Measurements from ENCODE around the gene FTO.
"Not testable (repeated sequence)": the region's sequence is repeated elsewhere in the genome, so short reads cannot be mapped to it uniquely, and the experiment has no call there.

FTO gene

DNA sequence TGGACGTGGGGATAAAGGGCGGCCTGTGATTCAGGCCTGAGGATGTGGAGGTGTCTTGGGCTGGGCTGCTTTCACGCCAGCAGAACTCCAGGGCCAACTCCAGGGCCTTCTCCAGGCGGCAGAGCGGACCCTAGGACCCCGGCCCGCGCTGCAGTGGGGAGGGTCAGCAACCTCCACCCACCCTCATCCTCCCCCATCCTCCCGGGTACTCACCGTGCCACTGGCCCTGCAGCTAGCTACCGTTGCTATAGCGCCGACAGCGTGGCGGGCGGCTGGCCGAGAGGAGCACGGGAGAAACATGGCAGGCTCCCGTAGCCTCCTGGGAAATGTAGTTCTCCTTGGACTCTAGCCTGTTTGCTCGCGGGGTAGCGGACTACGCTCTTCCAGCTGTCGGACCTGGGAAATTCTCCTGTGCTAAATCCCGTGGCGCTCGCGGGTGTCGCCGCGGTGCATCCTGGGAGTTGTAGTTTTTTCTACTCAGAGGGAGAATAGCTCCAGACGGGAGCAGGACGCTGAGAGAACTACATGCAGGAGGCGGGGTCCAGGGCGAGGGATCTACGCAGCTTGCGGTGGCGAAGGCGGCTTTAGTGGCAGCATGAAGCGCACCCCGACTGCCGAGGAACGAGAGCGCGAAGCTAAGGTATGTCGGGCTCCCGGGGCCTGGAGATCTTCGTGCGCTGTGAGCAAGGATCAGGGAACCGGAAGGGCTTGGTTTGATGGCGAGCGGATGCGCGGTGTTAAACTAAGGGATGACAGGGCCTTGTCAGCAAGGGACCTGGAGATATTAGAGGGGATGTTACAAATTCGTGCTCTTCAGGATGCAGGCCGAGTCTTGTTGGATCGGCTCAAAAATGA lies at the start of gene FTO, which contains the start of gene RPGRIP1L:
TSS of gene FTO (plus strand) at position 567 of the 855 bp plus-strand sequence.
TSS of gene RPGRIP1L (minus strand) at position 270 of the 855 bp plus-strand sequence. CDS start 3,136 bp downstream, outside the sequence.
- in situ Hi-C loops (cut with HindIII; ENCODE audit: low sequenced_read_pairs) = no loop called here

DNA sequence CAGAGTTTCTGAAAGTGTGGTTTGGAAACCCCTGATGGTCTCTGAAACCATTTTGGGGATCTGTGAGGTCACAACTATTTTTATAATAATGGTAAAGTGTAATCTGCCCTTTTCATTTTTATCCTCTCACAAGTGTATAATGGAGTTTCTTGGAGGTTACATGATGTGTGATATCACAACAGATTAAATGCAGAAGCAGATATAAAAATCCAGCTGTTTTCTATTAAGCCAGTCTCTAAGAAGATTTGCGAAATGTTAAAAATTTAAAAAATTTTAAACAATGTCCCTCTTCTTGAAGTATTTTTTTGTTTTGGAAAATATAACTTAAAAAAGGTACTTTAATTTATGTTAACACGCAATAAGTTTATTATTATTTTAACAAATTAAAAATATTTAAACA lies 49.0 kb upstream of the FTO start:
- in situ Hi-C loops (cut with HindIII; ENCODE audit: low sequenced_read_pairs) = no loop called here

DNA sequence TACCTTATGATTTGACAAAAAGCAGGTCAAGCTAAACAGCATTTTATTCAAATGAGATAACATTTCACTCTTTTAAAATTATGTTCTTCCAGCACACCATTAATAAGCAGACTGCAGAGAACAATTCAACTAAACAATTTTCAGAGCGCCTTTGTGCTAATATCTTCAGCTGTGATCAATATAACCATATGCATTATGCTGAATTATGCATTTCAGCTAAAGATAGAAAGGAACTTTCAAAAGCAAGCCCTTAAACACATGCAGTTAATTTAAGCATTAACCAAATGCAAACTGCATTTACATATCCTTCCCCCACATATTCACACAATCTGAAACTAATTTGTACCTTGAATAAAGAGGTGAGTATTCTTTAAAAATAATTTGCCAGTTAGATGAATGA lies 41.9 kb upstream of the FTO start:
- in situ Hi-C loops (cut with HindIII; ENCODE audit: low sequenced_read_pairs) = no loop called here

DNA sequence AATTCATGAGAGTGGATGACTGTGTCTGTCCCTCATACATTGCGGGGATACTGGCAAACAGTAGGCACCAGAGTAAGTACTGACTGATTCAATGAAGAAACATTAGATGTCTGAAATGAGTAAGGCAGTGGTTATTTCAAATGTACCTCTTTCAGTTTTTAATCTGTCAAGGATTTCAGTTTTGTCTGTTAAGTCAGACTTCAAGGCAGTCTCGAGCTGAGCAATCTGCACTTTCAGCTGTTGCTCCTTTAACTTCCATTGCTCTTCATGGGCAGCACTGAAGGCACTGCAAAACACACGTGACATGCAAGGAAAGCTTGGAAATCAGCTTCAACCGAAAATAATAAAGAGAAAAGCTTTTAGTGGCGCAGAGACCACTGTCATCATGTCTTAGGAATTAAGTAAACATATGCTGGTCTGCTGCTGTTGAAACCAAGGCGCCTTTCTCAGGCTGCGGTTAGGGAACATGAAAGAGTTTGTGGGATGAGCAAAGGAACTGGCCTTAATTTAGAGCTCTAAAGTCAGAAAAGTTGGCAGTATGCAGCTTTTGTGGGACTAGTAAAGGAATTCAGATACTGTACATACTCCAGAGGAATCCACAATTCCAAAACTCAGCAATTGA lies 39.1 kb upstream of the FTO start:
- in situ Hi-C loops (cut with HindIII; ENCODE audit: low sequenced_read_pairs) = no loop called here

DNA sequence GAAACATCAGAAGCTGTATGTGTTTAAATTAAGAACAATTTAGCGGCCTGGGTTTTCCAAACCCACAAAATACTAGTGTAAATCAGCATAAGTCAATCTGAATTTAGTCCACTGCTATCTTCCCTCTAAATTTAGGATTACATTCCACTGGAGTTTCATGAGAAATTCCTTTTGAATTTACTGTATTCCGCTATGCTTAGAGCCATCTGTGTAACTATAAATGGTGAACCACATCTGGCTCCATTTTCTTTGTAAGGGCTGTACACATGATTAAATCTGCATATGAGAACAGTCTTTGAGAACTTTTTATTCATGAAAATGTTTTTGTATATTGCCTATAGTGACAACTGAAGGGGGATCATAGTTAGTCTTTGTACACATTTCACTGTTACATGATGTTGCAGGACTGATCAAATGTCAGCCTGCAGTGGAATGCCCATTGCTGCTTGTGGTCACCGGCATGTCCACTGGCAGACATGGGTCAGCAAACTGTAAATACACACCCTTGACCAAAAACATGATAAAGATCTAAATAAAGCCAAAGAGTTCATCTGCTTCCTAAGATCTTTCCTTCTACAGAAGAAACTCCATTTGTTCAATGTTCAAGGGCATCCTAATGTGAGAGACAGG lies 37.1 kb upstream of the FTO start:
- in situ Hi-C loops (cut with HindIII; ENCODE audit: low sequenced_read_pairs) = no loop called here

DNA sequence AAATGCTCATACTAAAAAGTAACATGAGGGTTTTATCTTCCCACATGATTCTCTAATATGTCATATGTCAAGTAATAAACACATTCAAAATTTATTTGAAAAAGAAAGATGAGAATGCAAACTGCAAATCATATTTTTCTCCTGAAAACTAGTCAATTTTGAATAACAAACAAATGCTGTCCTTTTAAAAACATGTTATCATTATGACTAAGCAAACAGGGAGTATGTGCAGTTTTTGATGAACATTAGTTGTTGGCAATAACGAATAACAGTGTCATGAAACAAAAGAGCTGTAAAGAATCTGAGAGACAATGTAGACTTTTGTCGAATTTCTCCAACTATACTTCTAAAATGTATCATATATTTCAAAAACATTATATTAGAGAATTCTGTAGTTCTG lies 35.1 kb upstream of the FTO start:
- in situ Hi-C loops (cut with HindIII; ENCODE audit: low sequenced_read_pairs) = no loop called here

DNA sequence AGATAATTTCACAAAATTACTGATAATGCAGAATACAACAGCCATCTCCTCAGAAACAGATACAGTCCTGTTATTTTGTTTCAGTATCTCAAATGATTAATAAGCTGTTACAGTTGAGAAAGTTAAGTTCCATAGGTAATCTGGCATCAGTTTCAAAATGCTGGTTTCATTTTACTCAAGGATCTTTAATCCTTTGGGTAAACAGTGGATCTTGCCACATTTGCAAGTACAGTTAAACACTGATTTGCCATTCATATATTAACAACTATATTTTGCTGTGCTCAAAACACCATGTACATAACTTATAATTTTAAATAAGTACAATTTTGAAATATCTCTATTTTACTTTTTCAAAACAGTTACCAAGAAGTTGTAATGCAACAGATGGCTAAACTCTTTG lies 31.5 kb upstream of the FTO start:
- in situ Hi-C loops (cut with HindIII; ENCODE audit: low sequenced_read_pairs) = no loop called here

DNA sequence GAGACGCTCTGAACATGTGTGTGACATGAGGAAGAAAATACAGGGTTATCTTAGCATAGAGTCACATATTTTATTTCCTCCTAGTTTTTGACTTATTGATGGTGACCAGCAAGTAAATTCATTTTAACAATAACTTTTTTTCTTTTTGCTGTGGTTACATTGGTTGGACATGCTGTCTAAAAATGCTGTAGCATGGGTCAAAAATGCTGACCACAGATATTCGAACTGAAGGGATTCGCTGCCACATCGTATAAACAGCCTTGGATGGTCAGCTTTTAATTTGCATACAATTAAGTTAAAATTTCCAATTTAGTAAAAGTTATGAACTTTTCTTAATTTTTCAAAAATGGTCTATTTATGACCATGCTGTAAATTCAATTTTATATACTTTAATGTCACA lies 30.8 kb upstream of the FTO start:
- in situ Hi-C loops (cut with HindIII; ENCODE audit: low sequenced_read_pairs) = no loop called here

DNA sequence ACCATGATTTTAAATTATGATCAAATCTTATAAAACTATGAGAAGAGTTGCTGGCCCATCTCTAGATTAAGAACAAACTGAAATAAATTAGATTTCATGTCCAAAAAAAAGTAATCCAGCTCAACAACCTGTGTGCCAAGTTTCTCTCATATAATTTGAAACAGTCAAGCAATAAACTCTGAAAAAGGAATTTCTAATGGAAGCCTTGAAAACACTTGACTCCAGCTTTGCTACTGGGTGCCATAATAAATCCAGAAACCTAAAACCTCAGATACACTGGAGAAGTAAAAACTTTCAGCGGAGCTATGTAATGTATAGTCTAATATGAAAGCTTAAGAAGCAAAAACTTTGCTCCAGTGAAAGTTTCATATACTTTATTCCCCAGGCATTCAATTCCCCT lies 25.8 kb upstream of the FTO start:
- in situ Hi-C loops (cut with HindIII; ENCODE audit: low sequenced_read_pairs) = loop anchor here (5.0 kb wide), 1 partner anchor 64 kb away; no protein-coding TSS in a partner anchor

DNA sequence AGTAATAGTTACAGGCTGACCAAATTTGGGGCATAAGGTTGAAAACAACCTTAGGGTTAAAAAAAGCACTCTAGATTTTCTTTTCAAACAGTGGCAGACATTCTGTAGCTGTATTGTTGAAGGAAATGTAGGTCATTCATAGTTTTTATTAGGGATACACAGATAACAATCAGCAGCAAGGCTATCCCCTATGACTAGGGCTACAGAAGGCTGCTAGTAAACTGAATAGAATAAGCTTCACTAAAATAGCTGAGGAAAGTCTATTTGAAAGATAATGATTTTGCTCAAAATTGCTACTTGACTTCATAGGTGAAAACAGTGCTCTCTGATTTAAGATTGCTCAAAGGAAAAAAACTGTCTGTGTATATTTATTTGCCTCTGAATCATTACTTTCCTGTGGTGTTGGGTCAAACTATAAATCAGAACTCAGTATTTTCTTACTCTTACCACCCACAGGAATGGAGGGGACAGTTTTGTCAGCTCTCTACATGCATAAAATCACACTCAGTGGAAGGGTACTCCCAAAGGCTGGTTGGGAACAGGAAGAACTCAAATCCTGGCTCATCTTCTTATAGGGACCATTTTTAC lies 25.1 kb upstream of the FTO start:
- in situ Hi-C loops (cut with HindIII; ENCODE audit: low sequenced_read_pairs) = loop anchor here (5.0 kb wide), 1 partner anchor 63 kb away; no protein-coding TSS in a partner anchor

DNA sequence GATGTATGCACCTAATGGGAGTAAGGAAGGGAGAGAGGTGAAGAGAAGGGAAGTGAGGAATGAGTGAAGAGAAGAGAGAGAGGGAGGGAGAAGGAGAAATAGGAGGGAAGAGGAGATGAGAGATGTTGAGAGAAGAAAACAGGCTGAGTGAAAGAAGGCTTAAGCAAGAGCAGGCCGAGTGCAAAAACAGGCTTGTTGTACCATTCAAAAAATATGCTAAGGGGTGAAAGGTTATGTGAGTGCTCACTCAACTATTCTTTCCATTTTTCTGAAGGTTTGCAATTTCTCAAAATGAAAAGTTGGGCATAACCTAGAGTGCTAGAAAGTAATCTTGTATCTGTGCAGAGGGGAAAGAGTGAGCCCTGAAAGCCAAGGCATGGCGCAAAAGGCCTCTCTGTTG lies 23.2 kb upstream of the FTO start:
- in situ Hi-C loops (cut with HindIII; ENCODE audit: low sequenced_read_pairs) = no loop called here

DNA sequence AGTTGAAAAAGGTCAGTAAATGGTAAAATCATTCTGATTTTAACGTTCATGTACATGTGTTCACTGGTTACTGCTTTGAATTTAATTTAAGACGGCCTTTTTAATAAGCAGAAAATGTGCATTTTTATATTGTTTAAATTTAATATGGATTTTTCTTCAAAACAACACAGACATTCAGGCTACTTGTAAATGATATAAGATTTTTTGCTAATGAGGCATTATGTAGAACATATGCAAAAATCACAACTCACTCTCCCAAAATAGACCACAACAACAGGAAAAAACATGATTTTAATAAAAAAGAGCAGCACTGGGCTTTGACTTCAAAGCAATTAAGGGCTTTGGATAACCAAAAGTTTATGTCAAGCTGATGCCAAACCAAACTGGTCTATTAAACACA lies 22.6 kb upstream of the FTO start:
- in situ Hi-C loops (cut with HindIII; ENCODE audit: low sequenced_read_pairs) = no loop called here

DNA sequence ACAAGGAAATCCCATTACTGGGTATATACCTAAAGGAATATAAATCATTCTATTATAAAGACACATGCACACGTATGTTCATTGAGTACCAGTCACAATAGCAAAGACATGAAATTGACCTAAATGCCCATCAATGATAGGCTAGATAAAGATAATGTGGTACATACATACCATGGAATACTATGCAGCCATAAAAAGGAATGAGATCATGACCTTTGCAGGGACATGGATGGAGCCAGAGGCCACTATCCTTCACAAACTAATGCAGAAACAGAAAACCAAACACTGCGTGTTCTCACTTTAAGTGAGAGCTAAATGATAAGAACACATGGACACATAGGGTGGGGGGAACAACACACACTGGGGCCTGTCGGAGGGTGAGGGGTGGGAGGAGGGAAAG lies 18.6 kb upstream of the FTO start:
- in situ Hi-C loops (cut with HindIII; ENCODE audit: low sequenced_read_pairs) = not testable (repeated sequence)

DNA sequence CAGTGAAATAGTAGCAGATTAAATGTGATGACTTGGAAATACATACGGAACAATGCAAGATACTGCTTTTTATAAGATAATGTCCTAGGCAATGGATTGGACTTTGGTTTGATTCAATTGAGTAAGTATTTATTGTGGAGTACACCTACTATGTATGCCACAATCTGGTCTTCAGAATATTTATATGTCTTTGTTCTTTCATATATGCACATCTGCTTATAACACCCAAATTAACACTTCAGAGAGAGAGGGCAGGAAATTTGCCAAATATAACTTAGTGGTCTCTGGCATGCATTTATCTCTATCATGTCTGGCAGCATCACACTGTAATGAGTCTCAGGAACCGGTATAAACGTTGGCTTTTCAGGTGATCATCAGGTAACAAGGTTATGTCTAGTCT lies 17.2 kb upstream of the FTO start:
- in situ Hi-C loops (cut with HindIII; ENCODE audit: low sequenced_read_pairs) = no loop called here

DNA sequence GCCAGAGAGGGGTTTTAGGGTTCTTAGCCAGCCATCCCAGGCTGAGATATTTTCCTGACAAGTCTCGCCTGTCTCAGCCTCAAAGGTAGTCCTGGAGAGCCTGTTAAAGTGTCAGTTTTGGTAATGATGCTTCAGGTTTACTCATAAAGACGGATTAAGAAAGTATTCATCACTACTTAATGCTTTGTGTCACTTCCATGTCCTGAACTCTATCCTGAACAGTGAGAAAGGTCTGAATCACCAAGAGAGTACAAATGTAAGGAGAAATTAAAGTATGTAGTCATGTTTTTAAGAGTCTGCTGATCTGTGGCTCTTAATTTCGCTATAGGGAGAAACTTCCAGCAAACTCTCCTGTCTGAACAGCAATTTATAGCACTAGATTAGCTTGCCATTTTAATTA lies 14.3 kb upstream of the FTO start:
- in situ Hi-C loops (cut with HindIII; ENCODE audit: low sequenced_read_pairs) = no loop called here

DNA sequence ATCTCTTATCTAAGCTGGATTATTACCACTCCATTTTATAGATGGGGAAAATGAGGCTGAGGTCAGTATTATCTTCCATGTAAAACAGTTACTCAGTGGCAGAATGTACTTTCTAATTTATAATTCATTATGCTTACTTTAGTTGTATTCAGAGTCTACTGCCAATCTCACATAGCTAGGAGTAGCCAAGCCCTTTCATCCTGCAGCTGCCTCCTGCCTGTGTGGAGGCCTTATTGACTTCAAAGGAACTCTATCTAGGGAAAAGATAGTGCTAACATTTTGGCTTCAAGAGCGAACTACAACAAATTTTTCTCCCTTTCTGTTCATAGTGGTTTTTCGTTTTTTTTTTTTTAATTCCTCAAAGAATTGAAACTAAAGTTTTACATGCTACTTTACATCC lies 13.2 kb upstream of the FTO start:
- in situ Hi-C loops (cut with HindIII; ENCODE audit: low sequenced_read_pairs) = no loop called here

DNA sequence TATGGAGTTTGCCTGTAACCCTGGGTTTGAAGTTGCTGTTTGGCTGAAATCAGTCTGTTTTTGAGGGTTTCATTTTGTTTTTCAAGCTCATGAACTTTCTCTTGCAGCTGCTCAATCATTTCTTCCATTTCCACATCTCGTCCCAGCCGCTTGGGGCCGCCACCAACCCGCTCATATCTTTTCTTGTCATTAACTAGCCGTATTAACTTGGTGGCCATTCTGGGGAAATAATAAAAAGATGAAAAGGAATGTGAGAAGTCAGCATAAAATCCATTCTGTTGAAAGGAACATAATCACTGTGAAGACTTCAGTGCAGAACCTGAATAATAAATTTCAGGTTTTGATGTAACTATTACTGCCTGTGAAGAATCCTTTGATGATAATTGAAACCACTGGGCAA lies 11.8 kb upstream of the FTO start:
- in situ Hi-C loops (cut with HindIII; ENCODE audit: low sequenced_read_pairs) = no loop called here

DNA sequence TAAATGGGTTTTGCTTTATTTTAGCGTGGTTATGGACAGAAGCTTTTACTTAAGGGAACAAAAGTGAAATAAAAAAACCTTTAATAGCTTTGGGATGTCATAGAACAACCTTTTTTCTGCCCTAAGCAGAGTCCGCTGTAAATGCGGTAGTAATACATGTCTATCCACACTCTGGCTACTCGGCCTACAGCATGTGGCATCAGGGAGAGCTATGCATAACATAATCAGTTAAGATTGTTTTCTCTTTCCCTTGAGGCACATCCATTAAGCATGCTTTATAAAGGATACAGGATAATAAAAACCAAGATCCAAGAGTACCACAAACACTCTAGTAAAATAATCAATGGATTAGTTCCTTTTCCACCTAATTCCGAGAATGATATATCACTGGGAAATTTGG lies 10.6 kb upstream of the FTO start:
- in situ Hi-C loops (cut with HindIII; ENCODE audit: low sequenced_read_pairs) = no loop called here

DNA sequence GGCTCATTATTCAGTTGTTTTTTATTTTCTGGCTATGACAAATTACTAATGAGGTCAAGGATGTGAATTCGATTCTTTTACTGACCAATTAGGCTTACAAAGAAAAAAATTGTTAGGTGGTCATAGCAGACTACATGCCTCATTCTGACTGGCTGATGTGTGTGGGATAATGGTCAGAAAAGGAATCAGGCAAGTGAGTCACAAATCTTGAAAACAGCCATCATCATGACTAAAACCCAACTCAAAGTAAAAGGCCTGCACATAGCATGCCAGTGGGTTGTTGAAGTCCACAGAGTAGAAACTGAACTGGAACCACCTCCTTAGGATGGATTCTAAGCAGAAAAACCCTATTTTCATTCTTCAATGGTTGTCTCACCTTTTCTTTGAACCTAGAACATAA lies 8.9 kb upstream of the FTO start:
- in situ Hi-C loops (cut with HindIII; ENCODE audit: low sequenced_read_pairs) = no loop called here

DNA sequence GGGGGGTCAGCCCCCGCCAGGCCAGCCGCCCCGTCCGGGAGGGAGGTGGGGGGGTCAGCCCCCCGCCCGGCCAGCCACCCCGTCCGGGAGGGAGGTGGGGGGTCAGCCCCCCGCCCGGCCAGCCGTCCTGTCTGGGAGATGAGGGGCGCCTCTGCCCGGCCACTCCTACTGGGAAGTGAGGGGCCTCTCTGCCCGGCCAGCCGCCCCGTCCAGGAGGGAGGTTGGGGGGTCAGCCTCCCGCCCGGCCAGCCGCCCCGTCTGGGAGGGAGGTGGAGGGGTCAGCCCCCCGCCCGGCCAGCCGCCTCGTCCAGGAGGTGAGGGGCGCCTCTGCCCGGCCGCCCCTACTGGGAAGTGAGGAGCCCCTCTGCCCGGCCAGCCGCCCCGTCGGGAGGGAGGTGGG lies 5.7 kb upstream of the FTO start:
- in situ Hi-C loops (cut with HindIII; ENCODE audit: low sequenced_read_pairs) = not testable (repeated sequence)

DNA sequence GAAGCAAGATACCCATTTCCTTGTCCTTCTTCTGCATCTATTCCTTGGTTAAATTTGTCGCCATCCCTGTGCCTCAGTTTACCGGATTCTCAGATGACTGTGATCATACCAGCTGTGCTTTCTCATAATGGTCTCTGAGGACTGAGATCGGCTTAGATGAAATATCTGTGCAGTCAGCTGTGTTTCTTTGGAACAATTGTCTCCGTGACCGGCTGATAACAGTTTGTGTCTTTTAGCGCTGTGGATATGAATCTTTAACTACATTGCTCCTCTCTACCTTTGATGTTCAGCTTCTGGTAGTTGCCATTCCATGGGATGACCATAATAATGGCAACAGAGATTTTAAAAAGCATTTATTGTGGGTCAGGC lies 473 bp downstream of the FTO start:
- in situ Hi-C loops (cut with HindIII; ENCODE audit: low sequenced_read_pairs) = no loop called here

DNA sequence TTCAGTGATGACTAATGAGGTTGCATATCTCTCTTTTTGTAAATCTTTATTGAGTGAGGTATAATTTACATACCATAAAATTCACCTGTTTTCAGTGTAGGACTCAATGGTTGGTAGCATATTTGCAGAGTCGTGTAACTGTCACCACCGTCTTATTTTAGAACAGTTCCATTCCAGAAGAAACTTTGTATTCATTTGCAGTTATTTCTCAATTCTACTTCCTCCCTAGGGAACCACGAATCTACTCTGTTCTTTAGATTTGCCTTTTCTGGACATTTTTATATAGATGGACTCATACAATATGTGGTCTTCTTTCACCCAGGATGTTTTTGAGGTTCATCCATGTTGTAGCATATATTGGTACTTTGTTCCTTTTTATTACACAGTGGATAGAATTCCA lies 3.7 kb downstream of the FTO start:
- in situ Hi-C loops (cut with HindIII; ENCODE audit: low sequenced_read_pairs) = no loop called here
